HAP-1 (cell line): ENCODE data around the gene KY.
A peak's percentile ranks its signal among the peaks of the same experiment; 100 is the strongest.
"Not testable (repeated sequence)": the region's sequence is repeated elsewhere in the genome, so short reads cannot be mapped to it uniquely, and the experiment has no call there.

Source experiments
- DNase-seq, 2 experiments: peaks; one replicate each; pipeline ENCODE4 v3.0.0-alpha.2; 2016 to 2020; ENCODE audit warnings: low spot score in 2 of 2
- H3K27me3 ChIP-seq: fragments of 250-450 bp; sonication (Bioruptor Pico); 2 replicates; pipeline ENCODE4 v1.5.1; 2020; ENCODE audit warnings: low read depth, mild to moderate bottlenecking, moderate library complexity
- H3K36me3 ChIP-seq: fragments of 250-450 bp; sonication (Bioruptor Pico); replicated peaks from 2 replicates; pipeline ENCODE4 v1.5.1; 2020; ENCODE audit warnings: mild to moderate bottlenecking
- H3K4me1 ChIP-seq: fragments of 250-450 bp; sonication (Bioruptor Pico); 2 replicates; pipeline ENCODE4 v1.5.1; 2020; ENCODE audit warnings: mild to moderate bottlenecking
- H3K4me3 ChIP-seq: fragments of 250-450 bp; sonication (Bioruptor Pico); 2 replicates; pipeline ENCODE4 v1.5.1; 2020; ENCODE audit warnings: mild to moderate bottlenecking, moderate library complexity
- H3K9me3 ChIP-seq: fragments of 250-450 bp; sonication (Bioruptor Pico); 2 replicates; pipeline ENCODE4 v1.5.1; 2020; ENCODE audit warnings: mild to moderate bottlenecking, moderate library complexity
- in situ Hi-C: fragments of 300-500 bp; cut with MboI; formaldehyde crosslinking; loops from 3 replicates; pipeline ENCODE4 v1.14.3; 2020; ENCODE audit warnings: low sequenced_read_pairs, inconsistent platforms, mixed read lengths

KY gene

GRCh38 chr3:134579141-134579665 lies 71.6 kb downstream of the KY start:
- Histone ChIP-seq H3K4me1 (peaks cover 7% of the 10 kb centered on the region), H3K9me3 (no peaks in the 10 kb centered on the region), H3K27me3 (no peaks in the 10 kb centered on the region), H3K36me3 (no peaks in the 10 kb centered on the region), H3K4me3 (no peak overlapping the region)
- in situ Hi-C loops, result no loop called here
- DNase-seq, result peak in 1 of 2 experiments; percentile 20

- H3K9me3 ChIP-seq, result no peaks in the 10 kb centered on the region
- no peaks in the 10 kb centered on the region for H3K36me3 ChIP-seq
- no peaks in the 10 kb centered on the region for H3K27me3 ChIP-seq
- no peak overlapping the region for H3K4me3 ChIP-seq
- H3K4me1 ChIP-seq, result peaks cover 7% of the 10 kb centered on the region
- DNase-seq, result no peak
- in situ Hi-C loops, result no loop called here
Observed at GRCh38 chr3:134576831-134577230, 74.0 kb downstream of the KY start.

GRCh38 chr3:134576426-134576825 lies 74.4 kb downstream of the KY start:
- DNase-seq, result no peak
- Histone ChIP-seq H3K4me1 (peaks cover 7% of the 10 kb centered on the region), H3K4me3 (no peak overlapping the region), H3K27me3 (no peaks in the 10 kb centered on the region), H3K9me3 (no peaks in the 10 kb centered on the region), H3K36me3 (no peaks in the 10 kb centered on the region)
- in situ Hi-C loops, result no loop called here

DNA sequence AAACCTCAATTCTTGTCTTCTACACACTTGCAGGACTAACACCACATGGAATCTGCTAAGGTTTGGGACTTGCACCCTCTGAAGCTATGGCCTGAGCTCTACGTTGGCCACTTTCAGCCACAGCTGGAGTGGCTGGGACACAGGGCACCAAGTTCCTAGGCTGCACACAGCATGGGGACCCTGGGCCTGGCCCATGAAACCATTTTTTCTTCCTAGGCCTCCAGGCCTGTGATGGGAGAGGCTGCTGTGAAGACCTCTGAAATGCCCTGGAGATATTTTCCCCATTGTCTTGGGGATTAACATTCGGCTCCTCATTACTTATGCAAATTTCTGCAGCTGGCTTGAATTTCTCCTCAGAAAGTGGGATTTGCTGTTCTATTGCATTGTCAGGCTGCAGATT lies 80.9 kb downstream of the KY start:
- H3K27me3 ChIP-seq, in situ Hi-C loops, H3K4me3 ChIP-seq, H3K36me3 ChIP-seq, H3K4me1 ChIP-seq, DNase-seq, H3K9me3 ChIP-seq: not testable (repeated sequence)

DNA sequence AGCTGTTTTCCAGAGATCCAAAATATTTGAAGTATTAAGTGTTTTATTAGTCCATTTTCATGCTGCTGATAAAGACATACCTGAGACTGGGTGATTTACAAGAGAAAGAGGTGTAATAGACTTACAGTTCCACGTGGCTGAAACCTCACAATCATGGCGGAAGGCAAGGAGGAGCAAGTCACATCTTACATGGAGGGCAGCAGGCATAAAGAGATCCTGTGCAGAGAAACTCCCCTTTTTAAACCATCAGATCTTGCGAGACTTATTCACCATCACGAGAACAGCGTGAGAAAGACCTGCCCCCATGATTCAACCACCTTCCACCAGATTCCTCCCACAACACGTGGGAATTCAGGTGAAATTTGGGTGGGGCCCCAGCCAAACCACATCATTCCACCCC lies 82.0 kb downstream of the KY start:
- Histone ChIP-seq H3K27me3 (no peaks in the 10 kb centered on the region), H3K4me3 (no peak overlapping the region), H3K36me3 (no peaks in the 10 kb centered on the region), H3K9me3 (peaks cover 9% of the 10 kb centered on the region), H3K4me1 (no peaks in the 10 kb centered on the region)
- DNase-seq, result no peak
- in situ Hi-C loops, result no loop called here

DNA sequence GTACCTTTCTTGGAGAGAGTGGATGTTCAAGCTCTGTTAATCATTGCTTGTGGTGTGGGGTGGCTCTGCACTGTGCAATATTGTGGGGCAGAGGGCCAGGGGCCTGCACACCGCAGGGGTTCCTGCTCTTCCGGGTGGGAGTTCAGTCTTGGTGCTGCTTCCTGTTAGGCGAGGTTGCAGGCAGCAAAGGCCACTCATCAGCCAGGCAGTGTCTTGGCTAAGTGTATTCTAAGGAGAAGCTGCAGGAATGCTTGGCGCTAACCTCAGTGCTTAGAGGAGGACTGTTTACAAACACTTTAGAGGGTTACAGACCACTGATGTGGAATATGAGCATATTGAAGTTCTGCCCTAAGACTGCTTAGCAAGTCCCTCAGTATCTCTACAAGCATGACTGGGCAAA lies 83.2 kb downstream of the KY start:
- Histone ChIP-seq H3K27me3 (no peaks in the 10 kb centered on the region), H3K36me3 (no peaks in the 10 kb centered on the region), H3K9me3 (peaks cover 9% of the 10 kb centered on the region), H3K4me3 (no peak overlapping the region), H3K4me1 (no peaks in the 10 kb centered on the region)
- in situ Hi-C loops, result no loop called here
- DNase-seq, result no peak

GRCh38 chr3:134564991-134565390 lies 85.8 kb downstream of the KY start:
- Histone ChIP-seq H3K4me3 (no peak overlapping the region), H3K27me3 (no peaks in the 10 kb centered on the region), H3K4me1 (no peaks in the 10 kb centered on the region), H3K36me3 (no peaks in the 10 kb centered on the region), H3K9me3 (peaks cover 7% of the 10 kb centered on the region)
- no peak for DNase-seq
- in situ Hi-C loops, result no loop called here

- no peaks in the 10 kb centered on the region for H3K36me3 ChIP-seq
- in situ Hi-C loops, result no loop called here
- no peak overlapping the region for H3K4me3 ChIP-seq
- H3K9me3 ChIP-seq, result no peaks in the 10 kb centered on the region
- no peak for DNase-seq
- no peaks in the 10 kb centered on the region for H3K4me1 ChIP-seq
- no peaks in the 10 kb centered on the region for H3K27me3 ChIP-seq
Observed at GRCh38 chr3:134563601-134564000, 87.2 kb downstream of the KY start.

GRCh38 chr3:134562055-134562454 lies 88.8 kb downstream of the KY start:
- DNase-seq, result no peak
- no peak overlapping the region for H3K4me3 ChIP-seq
- H3K9me3 ChIP-seq, result no peaks in the 10 kb centered on the region
- no peaks in the 10 kb centered on the region for H3K4me1 ChIP-seq
- no peaks in the 10 kb centered on the region for H3K36me3 ChIP-seq
- H3K27me3 ChIP-seq, result no peaks in the 10 kb centered on the region
- in situ Hi-C loops, result no loop called here

DNA sequence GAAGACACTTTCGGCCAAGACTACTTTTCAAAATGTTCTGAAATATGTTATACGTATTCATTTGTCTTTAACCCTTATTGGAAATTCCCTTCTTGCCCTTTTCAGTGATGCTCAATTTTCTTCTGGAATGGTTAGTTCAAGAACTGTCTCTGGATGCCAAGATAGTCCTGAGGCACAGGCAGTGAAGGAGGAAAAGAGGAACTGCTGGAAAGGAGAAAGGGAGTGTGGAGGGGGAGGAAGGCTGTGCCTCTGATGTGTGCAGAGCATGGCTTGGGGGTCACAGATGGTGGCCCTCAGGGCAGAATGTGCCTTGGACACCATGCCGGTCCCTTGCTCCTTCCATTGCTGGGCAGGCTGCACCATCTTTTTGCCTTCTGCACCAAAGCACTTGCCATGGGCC lies 91.2 kb downstream of the KY start:
- H3K36me3 ChIP-seq, result no peaks in the 10 kb centered on the region
- no peaks in the 10 kb centered on the region; the same call in 1 of the 2 replicates for H3K4me1 ChIP-seq
- no peak overlapping the region for H3K4me3 ChIP-seq
- no peak for DNase-seq
- in situ Hi-C loops, result no loop called here
- no peaks in the 10 kb centered on the region for H3K9me3 ChIP-seq
- no peaks in the 10 kb centered on the region for H3K27me3 ChIP-seq
